ENCODE data around the gene NAALADL1. TPM values are rescaled to one million over a fixed set of nuclear protein-coding genes. Genes with fewer than 3 reads are reported as not detected.

The NAALADL1 gene
- total and polyA plus RNA-seq, 2 of the 4 experiments (the other 2 are of a cell fraction), result 3.8 to 5.8 TPM

- no peaks in the 10 kb centered on the region for H3K36me3 ChIP-seq (ENCODE audit: control insufficient read depth, insufficient read depth, low read length)
- 31% methylated on average over 2 of the region's 22 CpGs; no CpG with 5 or more reads in 1 of the 2 experiments for WGBS, 2 experiments (ENCODE audit: extremely low coverage in 2 of 2, insufficient read length in 1 of 2)
- intact Hi-C loops (cut with micrococcal nuclease), result loop anchor here (2.0 kb wide), 1 partner anchor 103 kb away; the partner anchor contains the start of gene ZNHIT2
- peak; percentile 25; the same call in 1 of the 2 replicates for TF ChIP-seq MXI1 (IDR thresholded peaks at IDR 0.05; ENCODE audit: borderline replicate concordance, low read depth, low read length)
- TF ChIP-seq RFX5 (IDR thresholded peaks at IDR 0.05; ENCODE audit: low read depth, low read length), result no peak
- no peak for TF ChIP-seq ELK1 (IDR thresholded peaks at IDR 0.05; ENCODE audit: borderline replicate concordance, low read depth, low read length)
- no peak for TF ChIP-seq RCOR1 (IDR thresholded peaks at IDR 0.05; ENCODE audit: insufficient replicate concordance, low read length)
- peak; percentile 85 for TF ChIP-seq MAZ (IDR thresholded peaks at IDR 0.05; ENCODE audit: borderline replicate concordance, low read depth, low read length)
- no peak for TF ChIP-seq CEBPB (IDR thresholded peaks at IDR 0.05; ENCODE audit: low read depth, low read length)
- TF ChIP-seq USF2 (IDR thresholded peaks at IDR 0.05; ENCODE audit: low read depth, low read length), result no peak
- TF ChIP-seq BHLHE40 (IDR thresholded peaks at IDR 0.05; ENCODE audit: low read depth, low read length), result no peak
- 0 out of 2 replicates have a peak, but pooled peaks have one; percentile 16 for TF ChIP-seq NFE2L2 (IDR thresholded peaks at IDR 0.05; ENCODE audit: low read depth, low read length)
- TF ChIP-seq FOS (IDR thresholded peaks at IDR 0.05; ENCODE audit: low read depth, low read length), result no peak
- TF ChIP-seq SMC3 (IDR thresholded peaks at IDR 0.05; ENCODE audit: low read depth, low read length), result peak; percentile 53
- TF ChIP-seq POLR2A (IDR thresholded peaks at IDR 0.05; ENCODE audit: low read depth, low read length), result peak; percentile 70
- peak; percentile 69 for TF ChIP-seq RAD21 (IDR thresholded peaks at IDR 0.05; ENCODE audit: low read length)
- no peak for TF ChIP-seq MAFK (IDR thresholded peaks at IDR 0.05; ENCODE audit: low read depth, low read length)
Measured at GRCh38 chr11:65013130-65013887, 45.0 kb downstream of the NAALADL1 start.

More at GRCh38 chr11:65013130-65013887, 45.0 kb downstream of the NAALADL1 start:
- Histone ChIP-seq H3K9me3 (ENCODE audit: control insufficient read depth, insufficient read depth, low read length) (no peaks in the 10 kb centered on the region), H4K20me1 (ENCODE audit: insufficient read depth, low read length) (no peaks in the 10 kb centered on the region), H3K27ac (ENCODE audit: insufficient read depth, low read length) (peak overlapping the region; percentile 83), H2BK15ac (ENCODE audit: low read depth, low read length) (peak overlapping the region; percentile 66; the same call in 2 of the 3 replicates), H3K4ac (ENCODE audit: low read depth, low read length) (peak overlapping the region; percentile 86), H3K23ac (ENCODE audit: low read depth, low read length) (peak overlapping the region; percentile 77), H2AK9ac (replicated peaks; ENCODE audit: low read depth, low read length, poor library complexity) (peak overlapping the region; percentile 98), H3K14ac (replicated peaks; ENCODE audit: low read depth, low read length) (peak overlapping the region; percentile 94), H2BK5ac (ENCODE audit: low read depth, low read length, poor library complexity, severe bottlenecking) (peak overlapping the region; percentile 81), H2BK20ac (ENCODE audit: low read depth, low read length) (no peak overlapping the region), H4K5ac (ENCODE audit: low read depth, low read length) (peak overlapping the region; percentile 85), H4K91ac (ENCODE audit: insufficient read depth, low read depth, low read length) (peak overlapping the region; percentile 91), H3K9ac (ENCODE audit: low read depth, low read length) (peak overlapping the region; percentile 74), H3K27me3 (ENCODE audit: control insufficient read depth, insufficient read depth, low read length) (no peaks in the 10 kb centered on the region), H3K4me3 (ENCODE audit: insufficient read depth, low read depth, low read length) (peak overlapping the region; percentile 57), H3K4me1 (ENCODE audit: control insufficient read depth, insufficient read depth, low read length) (peaks cover 5% of the 10 kb centered on the region), H2BK120ac (ENCODE audit: low read depth, low read length) (peak overlapping the region; percentile 87), H2AK5ac (ENCODE audit: low read depth, low read length) (peak overlapping the region; percentile 99), H3K4me2 (ENCODE audit: low read depth, low read length) (peak overlapping the region; percentile 66), H3K79me1 (ENCODE audit: low read depth in 1 of 2, low read length in 2 of 2) (peaks cover 15 to 39% of the 10 kb centered on the region in 2 experiments), H3K56ac (ENCODE audit: extremely low read depth, insufficient read depth, low read length) (peak overlapping the region; percentile 82), H3K9me1 (ENCODE audit: insufficient read depth, low read length) (peaks cover 15% of the 10 kb centered on the region), H4K8ac (ENCODE audit: low read depth in 2 of 2, low read length in 2 of 2) (peak overlapping the region; percentile 97 to 98), H3K18ac (ENCODE audit: low read depth, low read length) (peak overlapping the region; percentile 46), H2AFZ (replicated peaks; ENCODE audit: low read length, poor library complexity) (peak overlapping the region; percentile 98)
- dilution Hi-C loops (cut with HindIII; ENCODE audit: low sequenced_read_pairs, unreplicated experiment) (no loop called here), in situ Hi-C loops (cut with MboI; ENCODE audit: low sequenced_read_pairs) (no loop called here)
- no TSS peak for BruUV-seq (replicated peaks)
- ChIA-PET CTCF (interaction anchor here (0.5 to 1.6 kb wide), 4 partner anchors 11 to 236 kb away, joined by 3 to 5 read pairs (median 3); no protein-coding TSS in a partner anchor), POLR2A (ENCODE audit: unreplicated experiment) (interaction anchor here (0.7 kb wide), 1 partner anchor 211 kb away, joined by 14 read pairs; no protein-coding TSS in a partner anchor)
- DNase-seq, result peak; percentile 82
- ATAC-seq (ENCODE audit: low read depth), result peak; percentile 91
